Choroid plexus epithelial cell (primary cell): ENCODE measurements around the gene PDS5A.
"Not testable (repeated sequence)": the region's sequence is repeated elsewhere in the genome, so short reads cannot be mapped to it uniquely, and the experiment has no call there.

Experiments used
- DNase-seq: peaks from one replicate; pipeline ENCODE4 v3.0.0-alpha.2; 2010; ENCODE audit warnings: low read depth
- H3K4me3 ChIP-seq: 2 replicates; pipeline ENCODE4 v1.5.1; 2011; ENCODE audit warnings: low read depth, mild to moderate bottlenecking, control low read depth, low read length, moderate library complexity
- TF ChIP-seq, protein P1 (sequence below): conservative IDR thresholded peaks from 2 replicates; pipeline ENCODE4 v1.5.1; 2011; ENCODE audit warnings: low read depth, mild to moderate bottlenecking, control low read depth, inconsistent platforms, low read length, moderate library complexity

Gene PDS5A

DNA sequence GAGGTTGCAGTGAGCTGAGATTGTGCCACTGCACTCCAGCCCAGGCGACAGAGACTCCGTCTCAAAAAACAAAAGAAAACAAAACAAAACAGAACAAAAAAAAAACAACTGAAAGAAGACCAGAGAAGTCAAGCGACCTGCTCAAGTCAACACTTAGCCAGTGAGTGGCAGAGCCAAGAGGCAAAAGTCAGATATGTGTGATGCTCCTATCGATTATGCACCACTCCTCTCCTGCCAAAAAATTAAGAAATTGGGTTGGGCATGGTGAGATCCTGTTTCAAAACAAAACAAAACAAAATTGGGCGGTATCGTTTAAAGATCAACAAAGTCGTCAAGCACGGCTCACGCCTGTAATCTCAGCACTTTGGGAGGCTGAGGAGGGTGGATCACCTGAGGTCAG lies 137.7 kb downstream of the PDS5A start:
- H3K4me3 ChIP-seq, result no peak overlapping the region
- DNase-seq, result no peak
- TF ChIP-seq, protein P1, sequence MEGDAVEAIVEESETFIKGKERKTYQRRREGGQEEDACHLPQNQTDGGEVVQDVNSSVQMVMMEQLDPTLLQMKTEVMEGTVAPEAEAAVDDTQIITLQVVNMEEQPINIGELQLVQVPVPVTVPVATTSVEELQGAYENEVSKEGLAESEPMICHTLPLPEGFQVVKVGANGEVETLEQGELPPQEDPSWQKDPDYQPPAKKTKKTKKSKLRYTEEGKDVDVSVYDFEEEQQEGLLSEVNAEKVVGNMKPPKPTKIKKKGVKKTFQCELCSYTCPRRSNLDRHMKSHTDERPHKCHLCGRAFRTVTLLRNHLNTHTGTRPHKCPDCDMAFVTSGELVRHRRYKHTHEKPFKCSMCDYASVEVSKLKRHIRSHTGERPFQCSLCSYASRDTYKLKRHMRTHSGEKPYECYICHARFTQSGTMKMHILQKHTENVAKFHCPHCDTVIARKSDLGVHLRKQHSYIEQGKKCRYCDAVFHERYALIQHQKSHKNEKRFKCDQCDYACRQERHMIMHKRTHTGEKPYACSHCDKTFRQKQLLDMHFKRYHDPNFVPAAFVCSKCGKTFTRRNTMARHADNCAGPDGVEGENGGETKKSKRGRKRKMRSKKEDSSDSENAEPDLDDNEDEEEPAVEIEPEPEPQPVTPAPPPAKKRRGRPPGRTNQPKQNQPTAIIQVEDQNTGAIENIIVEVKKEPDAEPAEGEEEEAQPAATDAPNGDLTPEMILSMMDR, result no peak

DNA sequence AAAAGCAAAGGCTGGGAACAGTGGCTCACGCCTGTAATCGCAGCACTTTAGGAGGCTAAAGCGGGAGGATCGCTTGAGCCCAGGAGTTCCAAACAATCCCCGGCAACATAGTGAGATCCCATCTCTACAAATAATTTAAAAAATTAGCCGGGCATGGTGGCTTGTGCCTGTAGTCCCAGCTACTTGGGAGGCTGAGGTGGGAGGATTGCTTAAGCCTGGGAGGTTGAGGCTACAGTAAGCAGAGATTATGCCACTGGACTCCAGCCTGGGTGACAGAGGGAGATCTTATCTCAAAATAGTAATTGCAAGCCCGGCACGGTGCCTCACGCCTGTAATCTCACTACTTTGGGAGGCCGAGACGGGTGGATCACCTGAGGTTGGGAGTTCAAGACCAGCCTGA lies 139.3 kb downstream of the PDS5A start:
- not testable (repeated sequence) for DNase-seq, H3K4me3 ChIP-seq

DNA sequence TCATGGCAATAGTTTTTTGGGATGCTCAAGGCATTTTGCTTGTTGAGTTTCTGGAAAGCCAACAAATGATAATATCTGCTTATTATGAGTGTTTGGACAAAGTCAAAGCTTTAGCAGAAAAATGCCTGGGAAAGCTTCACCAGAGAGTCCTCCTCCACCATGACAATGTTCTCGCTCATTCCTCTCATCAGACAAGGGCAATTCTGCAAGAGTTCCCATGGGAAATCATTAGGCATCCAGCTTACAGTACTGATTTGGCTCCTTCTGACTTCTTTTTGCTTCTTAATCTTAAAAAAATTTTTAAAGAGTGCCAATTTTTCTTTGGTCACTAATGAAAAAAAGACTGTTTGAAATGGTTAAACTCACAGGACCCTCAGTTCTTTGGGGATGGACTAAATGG lies 143.4 kb downstream of the PDS5A start:
- DNase-seq, result no peak
- no peak overlapping the region for H3K4me3 ChIP-seq
- TF ChIP-seq, protein P1, result no peak

DNA sequence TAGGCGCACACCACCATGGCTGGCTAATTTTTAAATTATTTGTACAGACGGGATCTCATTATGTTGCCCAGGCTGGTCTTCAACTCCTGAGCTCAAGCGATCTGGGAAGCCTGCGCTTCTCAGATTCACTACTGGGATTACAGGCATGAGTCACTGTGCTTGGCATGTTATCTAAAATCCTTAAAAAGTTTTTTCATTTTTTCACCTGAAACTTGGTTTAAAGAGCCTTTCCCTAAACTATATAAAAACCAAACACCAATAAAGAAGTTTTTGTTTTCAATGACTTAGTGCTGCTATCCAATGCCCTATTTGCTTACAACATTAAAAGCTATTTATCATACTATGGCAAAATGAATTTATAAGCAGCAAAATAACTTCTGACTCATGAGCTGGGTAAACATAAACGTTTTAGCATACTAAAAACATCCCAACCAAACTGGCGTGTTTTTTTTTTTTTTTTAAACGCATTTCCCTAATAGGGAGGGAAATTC lies 151.9 kb downstream of the PDS5A start:
- H3K4me3 ChIP-seq, result no peak overlapping the region
- DNase-seq, result peak; percentile 62
- TF ChIP-seq, protein P1, result no peak

DNA sequence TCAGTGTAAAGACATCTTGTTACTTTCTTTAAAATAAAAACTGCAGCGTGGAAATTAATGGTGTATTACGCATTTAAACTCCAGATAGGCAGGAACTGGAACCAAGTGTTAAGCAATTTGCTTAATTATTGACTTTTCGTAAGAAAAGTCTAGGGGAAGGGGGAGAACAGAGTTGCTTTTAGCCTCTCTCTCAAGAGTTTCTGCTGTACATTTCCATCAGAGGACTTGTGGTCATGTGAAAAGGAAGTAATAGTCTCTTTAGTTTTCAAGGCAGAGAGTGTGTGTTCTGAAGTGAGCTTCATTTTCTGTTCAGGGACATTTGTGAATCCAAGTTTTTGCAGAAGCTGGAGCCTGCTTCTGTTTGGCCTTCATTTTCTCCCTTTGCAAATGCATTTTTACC lies 152.6 kb downstream of the PDS5A start:
- no peak for DNase-seq

DNA sequence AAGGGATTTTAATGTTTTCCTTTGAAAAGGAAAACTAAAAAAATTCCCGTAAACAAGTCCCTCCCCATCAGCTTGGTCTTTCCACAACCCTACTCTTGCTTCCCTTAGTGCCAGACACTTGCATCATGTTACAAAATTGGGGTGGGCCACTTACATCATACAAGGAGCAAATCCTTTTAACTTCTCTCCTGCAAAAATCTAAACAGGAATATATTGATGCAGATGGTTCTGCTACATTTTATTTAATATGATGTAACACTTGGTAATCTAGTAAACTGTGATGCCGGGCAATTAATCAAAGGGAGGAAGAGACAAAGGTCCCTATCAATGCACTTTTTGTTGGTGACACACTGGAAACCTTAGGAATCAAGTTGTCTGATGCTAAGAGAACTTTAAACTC lies 154.5 kb downstream of the PDS5A start:
- TF ChIP-seq, protein P1, result no peak
- DNase-seq, result peak; percentile 62
- no peak overlapping the region for H3K4me3 ChIP-seq

More for the DNA sequence above, 152.6 kb downstream of the PDS5A start:
- TF ChIP-seq, protein P1, result no peak
- H3K4me3 ChIP-seq, result no peak overlapping the region

DNA sequence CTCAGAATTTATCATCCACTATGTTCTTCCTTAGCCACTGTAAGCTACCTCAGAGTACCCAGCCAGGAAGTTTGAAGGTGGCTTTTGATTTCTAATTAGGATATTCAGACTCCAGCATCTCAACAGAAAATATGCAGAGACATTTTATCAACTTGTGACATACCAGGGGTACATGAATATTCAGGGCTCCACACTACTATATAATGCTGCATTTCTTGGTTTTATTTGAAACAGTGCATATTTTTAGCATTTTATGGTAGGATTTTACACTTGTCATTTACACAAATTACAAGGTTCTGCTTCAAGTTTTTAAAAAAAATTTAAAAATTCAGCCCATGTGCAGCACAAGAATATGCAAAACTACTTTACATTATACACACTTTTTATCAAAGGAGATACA lies 155.0 kb downstream of the PDS5A start:
- no peak for DNase-seq
- no peak overlapping the region for H3K4me3 ChIP-seq
- TF ChIP-seq, protein P1, result no peak
